GM21717 (cell line): ENCODE measurements around the gene AMBRA1.
A peak's percentile ranks its signal among the peaks of the same experiment; 100 is the strongest.
"Not testable (repeated sequence)": the region's sequence is repeated elsewhere in the genome, so short reads cannot be mapped to it uniquely, and the experiment has no call there.

ENCODE experiments used
- ATAC-seq: cut with Tn5 transposase; IDR thresholded peaks from one replicate; pipeline ENCODE4 v1.9.1; 2021; ENCODE audit warnings: mild to moderate bottlenecking, moderate library complexity; ENCODE audit not compliant: unreplicated experiment

Gene AMBRA1

DNA sequence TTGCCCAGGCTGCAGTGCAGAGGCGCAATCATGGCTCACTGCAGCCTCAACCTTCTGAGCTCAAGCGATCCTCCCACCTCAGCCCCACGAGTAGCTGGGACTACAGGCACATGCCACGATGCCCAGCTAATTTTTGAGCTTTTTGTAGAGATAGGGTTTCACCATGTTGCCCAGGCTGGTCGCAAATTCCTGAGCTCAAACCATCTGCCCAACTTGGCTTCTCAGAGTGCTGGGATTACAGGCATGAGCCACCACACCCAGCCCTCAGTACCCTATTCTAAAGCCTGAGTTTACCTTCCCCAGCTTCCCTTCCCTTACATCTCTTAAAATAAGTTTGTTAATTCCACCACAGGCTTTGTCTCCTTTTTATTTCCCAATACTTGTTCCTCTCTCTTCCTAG is 59.1 kb downstream of the AMBRA1 start:
- ATAC-seq: no peak

DNA sequence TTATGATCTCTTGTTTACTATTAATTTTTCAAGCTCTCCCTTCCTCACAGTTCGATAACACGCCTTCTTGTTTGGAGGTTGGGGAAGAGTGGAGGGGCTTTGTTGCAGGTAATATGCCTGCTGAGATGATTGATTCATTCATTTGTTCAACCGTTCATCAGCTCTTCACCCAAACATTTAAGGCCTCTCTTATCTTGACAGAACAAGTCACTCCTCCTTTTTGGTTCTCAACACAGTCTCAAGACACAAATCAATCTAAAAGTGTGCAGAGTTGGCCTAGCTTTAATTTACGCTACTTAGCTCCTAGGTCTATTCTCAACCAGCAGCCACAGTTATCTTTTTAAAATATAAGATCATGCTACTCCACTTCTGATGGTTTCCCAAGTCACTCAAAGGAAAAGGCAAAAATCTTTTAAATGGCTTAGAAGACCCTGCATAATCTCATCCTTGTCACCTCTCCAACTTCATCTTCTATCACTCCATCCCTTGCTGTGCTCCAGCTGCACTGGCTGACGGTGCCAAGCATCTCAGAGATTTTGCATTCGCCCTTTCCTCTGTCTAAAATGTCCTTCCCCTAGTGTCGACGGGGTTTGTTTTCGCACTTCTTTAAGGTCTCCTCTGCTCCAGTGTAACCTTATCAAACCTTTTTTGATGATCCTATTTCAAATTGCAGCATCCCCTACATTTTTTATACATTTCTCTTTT is 60.3 kb downstream of the AMBRA1 start:
- no peak for ATAC-seq

DNA sequence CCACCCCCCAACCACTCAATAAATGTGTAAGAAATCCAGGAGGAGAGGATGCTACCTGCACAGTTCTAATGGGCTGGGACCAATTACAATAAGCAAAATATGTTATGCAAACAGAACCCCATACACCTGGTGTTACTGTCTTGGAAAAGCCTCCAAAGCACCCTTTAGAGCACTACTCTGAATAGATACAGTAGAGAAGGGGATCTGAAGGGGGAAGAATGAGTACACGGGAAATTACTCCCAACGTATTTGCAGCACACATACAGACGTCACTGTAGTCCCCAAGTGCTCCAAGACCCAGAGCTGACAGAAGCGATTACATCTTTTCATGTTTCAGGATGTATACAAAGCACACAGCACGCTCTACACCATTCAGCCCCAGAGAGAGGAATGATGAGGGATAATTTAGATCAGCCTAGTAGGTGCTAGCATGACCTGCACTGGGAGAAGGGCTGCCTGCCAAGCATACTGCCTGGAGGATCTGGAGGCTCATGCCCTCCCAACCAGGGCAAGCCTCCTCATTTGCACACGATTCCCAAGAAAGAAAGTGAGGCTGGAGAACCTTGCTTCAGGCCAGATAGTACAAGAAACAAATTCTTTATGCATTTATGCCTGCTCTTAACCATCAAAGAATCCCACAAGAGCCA is 63.8 kb downstream of the AMBRA1 start:
- ATAC-seq: no peak

DNA sequence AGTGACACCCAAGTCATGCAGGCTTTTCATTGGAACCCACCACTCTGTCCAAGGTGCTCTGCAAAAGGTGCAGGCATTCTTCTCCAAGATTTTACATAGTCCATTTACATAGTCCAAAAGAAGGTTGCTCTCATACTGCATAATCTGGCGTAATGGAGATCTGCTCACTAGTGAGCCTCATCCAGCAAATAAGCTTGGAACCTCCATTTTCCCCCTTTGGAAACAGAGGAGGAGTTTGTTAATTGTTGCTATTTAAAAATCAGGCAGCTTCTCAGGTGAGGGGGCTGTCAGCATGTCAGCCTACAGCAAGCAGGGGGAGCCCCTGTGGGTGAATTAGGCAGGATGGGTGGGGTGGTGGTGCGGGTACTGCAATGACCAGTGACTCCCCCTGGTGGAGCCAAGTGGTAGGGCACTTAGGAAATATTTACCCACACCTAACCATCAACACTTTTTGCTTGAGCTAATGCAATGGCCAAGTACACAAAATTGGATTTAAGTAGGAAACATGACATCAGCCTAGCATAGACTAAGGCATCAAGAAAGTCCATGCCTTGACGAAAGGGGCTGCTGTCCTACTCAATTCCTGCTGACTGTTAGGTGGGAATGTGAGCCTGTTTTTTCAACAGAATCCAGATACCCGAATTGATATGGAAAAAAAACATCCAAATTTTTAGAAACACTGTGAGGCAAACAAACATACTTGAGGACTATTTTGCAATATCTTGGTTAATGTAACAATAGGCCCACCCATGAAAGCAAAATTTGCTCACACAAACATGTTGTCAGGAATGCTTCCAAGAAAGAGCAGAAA is 64.5 kb downstream of the AMBRA1 start:
- peak; percentile 49 for ATAC-seq

DNA sequence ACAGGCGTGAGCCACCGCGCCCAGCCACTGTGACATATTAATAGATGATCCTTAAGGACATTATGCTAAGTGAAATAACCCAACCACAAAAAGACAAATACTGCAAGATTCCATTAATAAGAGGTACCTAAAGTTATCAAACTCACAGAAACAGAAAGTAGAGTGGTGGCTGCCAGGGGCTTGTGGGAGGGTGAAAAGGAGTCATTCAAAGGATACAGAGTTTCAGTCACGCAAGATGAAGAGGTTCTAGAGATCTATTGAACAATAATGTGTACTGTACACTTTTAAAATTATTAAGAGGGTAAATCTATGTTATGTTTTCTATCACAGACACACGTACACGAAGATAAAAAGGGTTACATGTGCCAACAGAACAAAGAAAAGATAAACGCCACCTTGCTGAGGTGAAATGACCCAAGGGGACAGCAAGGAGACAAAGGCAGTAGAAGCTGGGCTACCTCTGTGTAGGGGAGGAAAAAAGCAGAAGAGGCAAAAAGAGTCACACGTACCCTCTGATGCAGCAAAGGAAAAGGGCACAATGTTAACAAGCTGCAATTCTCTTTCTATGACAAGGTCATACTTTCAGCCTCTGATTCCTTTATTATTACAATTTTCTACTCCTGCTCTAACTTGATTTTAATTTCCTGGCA is 65.3 kb downstream of the AMBRA1 start:
- no peak for ATAC-seq

DNA sequence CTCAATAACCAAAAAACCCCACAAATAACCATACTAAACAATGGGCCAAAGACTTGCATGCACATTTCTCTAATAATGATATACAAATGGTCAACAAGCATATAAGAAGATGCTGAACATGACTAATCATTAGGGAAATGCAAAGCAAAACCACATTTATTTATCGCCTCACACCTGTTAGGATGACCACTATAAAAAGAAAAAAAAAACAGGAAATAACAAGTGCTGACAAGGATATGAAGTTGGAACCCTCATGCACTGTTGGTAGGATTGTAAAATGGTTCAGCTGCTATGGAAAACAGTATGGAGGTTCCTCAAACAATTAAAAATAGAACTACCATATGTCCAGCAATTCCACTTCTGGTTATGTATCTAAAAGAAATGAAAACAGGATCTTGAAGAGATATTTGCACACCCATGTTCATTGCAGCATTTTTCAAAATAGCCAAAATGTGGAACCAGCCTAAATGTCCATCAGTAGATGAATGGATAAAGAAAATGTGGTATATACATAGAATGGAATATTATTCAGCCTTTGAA is 66.2 kb downstream of the AMBRA1 start:
- ATAC-seq: no peak

DNA sequence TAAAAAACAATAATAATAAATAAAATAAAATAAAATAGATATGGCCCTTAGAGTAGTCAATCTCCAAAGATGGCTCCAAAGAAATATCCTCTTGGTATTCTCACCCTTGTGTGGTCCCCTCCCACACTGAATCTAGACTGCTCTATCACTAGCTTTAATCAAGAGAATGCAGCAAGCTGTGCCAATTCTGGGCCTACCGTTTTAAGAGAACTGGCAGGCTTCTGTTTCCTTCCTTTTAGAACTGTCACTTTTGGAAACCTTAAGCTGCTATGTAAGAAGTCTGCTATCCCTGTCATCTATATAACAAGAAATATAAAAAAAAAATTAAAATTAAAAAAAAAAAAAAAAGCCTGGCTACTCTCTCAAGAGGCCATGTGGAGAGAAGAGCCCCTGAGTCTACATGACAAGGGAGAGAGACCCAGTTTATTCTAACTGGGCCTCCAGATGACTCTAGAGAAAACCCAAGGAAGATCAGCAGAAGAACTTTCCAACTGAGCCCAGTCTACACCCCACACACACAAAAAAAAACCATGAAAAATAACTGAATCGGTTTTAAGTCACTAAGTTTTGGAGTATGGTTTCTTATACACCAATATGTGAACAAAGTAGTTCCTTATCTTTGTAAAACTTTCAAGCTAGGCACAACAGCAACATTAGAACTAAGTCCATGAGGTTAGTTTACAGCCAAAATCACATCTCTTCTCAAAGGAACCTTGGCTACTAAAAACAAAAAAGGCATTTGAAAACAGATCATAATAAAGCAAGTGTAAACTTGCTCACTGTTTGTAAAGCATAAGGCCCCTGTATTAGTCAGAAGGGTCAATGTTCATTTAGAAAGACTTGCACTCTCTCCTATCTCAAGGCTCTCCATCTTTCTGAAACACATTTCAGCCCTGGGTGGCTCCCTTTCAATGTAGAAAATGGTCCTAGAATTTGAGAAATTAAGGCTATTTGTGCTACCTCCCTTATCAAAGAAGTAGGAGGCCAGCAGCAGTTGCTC is 67.3 kb downstream of the AMBRA1 start:
- no peak for ATAC-seq

DNA sequence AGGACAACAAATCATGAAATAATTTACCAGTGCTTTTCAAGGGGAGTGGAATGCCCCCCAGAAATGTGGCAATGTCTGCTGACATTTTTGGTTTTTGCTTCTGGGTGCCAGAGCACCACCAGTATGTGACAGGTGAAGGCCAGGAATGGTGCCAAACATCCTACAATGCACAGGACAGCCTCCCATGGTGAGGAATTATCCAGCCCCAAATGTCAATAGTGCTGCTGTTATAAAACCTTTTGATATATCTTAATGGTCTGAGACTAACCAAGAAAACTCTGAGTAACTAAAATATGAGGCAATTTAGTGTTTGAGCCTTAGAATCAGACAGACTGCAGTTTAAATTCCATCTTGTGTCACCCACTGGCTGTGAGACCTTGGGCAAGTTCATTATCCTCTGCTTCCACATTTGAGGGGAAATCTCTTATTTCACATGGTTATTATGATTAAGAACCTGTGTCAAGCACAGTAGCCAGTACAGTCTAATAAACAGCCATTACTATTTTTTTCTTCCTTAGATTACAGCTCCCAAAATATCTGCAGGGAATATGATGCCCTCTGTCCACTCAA is 69.5 kb downstream of the AMBRA1 start:
- ATAC-seq: no peak

DNA sequence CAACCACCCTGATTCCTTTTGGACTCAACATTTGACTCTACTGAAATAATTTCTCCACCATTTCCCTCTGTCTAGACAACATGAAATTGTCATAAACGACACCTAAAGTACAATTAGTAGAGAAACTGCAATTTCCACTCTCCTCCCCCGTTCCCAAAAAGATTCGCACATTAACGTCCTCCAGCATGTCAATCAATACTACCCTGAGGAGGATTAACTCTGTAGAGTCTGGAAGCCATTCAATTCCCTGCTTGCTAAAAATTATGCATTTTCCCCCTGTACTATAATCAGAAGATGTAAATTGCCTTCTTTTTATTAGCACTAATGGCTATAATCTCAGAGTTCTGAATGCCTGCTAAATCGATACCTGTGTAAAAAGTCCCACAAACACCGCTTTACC is 70.5 kb downstream of the AMBRA1 start:
- ATAC-seq: no peak

DNA sequence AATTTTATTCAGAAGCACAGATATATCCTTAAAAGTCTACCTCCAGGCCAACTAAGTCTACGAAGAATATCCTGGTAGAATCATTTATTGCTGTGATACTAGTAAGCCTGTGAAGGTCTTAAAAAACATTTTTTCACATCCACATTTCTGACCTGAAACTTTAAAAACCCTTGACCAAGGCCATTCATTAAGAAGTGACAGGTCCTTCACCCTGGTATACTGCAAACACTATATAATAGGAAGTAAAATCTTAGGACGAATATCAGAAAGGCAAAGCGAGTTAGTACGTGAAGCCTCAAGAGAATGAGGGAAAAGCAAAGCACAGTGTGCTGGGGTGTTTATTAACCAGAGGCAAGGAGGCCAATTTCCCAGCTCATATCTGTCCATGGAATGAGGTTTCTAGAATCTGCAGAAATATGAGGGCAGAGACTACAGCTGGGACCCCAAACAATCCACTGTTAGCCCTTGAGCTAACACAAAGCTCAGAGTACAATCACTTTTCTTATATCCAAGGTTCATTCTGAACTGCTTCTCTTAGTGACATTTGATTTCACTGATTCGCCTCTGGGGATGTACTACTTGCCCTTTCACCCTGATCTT is 71.0 kb downstream of the AMBRA1 start:
- ATAC-seq: no peak

DNA sequence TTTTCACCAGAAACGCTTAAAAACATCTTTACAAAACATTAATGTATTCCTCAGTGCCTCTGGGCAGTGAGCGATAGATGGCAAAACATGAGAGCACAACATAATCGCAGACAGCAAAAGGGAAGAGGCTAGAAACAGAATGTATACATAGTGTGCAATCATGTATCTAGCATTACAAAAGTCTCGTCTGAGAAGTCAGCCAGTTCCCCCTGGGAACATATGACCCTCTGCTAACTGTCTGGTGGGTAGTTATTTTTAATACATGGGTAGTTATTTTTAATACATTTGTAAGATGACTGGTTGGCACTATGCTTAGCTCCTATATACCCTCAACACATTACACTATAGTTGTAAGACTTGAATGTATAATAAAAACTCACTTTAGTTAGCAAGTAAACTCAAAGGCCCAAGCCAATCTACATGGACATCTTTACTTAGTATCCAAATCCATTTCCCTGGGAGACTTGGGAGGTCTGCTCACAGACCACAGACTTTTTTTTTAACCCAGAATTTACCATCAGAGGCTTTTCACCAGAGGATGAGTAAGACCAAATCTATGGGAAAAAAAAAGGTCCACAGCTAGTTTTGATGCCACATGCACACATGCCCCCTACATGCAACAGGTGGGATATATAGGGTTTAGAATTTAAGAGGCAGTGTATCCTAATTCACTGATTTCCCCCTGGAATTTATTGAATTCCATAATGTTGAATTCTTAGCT is 71.7 kb downstream of the AMBRA1 start:
- ATAC-seq: no peak

DNA sequence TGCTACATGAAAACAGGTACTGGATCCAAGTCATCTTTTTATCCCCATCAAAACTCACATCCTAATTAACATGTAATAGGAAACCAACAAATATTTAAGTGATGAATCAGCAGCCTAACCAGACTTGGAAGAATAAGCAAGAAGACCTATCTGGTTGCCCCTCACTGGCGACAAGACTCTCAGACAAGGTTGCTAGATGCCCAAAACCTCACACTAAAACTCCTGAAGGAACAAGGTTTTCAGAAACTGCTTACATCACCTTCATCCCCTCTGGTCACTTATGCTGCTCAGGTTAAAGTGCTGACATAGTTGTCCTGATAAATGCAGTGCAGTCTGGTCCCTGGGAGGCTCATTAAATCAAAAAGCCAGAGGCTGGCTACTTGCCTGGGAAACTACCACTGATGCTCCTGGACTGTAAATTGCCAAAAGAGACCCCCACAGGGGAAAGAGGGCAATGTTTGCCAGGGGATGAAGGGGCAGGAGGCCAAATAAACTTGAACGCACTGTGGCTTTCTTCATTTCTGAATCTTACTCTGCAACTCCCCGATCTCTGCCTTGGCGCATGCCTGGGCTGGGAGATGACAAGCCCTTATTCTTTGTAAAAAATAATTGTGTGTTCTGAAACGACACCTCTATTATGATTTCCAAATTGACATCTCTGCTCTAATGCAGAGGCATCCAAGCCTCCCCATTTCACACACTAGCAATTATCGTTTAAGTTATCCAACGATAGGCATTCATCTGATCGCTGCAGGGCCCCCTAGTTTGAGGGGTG is 72.7 kb downstream of the AMBRA1 start:
- no peak for ATAC-seq

DNA sequence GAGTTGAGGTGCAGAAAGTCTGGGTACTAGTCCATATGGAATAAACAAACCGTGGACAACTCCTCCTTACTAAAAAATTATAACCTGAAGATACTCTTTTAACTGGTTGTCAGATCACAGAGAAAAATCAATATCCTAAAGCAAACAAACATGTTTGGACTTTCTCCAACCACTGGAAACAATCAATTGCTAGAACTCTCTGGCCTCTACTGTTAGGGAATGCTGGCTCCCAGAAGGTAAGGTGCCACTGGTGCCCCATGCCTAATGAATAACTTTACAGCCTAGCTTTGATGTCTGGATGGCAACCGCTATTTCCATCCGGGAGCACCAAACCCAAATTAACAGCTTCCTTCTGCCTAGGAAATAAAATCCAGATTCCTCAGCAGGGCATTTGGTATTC is 74.5 kb downstream of the AMBRA1 start:
- no peak for ATAC-seq

DNA sequence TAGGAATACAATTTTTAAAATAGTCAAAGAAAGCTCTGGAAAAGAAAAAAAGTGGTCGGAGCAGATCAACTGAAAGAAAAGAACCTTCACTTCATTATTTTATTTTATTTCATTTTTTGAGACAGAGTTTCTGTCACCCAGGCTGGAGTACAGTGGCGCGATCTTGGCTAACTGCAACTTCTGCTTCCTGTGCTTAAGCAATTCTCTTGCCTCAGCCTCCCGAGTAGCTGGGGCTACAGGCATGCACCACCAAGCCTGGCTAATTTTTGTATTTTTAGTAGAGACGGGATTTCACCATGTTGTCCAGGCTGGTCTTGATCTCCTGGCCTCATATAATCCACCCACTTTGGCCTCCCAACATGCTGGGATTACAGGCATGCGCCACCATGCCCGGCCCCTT is 74.9 kb downstream of the AMBRA1 start:
- not testable (repeated sequence) for ATAC-seq

DNA sequence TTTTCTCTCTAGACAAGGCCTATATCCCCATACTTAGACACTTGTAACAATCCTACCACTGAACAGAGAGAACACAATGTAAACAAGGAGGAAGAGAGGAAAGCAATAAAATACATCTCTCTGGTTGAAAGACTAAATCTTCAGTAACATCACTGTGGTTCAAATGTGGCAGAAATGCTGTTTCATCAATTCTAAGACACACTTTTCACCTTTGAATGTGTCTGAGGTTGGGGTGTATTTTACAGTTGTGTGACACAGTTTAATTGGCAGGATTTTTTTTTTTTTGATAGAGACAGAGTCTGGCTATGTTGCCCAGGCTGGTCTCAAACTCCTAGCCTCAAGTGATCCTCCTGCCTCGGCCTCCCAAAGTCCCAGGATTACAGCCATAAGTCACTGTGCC is 79.5 kb downstream of the AMBRA1 start:
- ATAC-seq: no peak

DNA sequence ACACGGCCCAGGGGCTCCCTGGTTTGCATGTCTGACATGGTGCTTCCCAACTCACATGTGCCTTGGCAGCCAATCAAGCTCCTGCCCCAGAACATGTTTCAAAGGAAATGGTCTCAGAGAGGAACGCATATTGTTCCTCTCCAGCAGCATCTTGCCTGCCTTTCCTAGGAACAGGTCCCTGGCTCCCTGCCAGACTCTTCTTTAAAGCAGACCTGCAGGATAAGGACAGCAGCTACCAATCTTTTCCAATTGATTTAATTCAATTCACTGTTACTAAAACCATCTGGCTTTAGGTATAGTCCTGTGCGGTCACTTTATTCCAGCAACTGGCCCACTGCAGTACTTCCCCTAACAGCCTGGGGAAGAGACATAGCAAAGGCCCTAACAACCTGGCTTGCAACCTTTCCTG is 79.9 kb downstream of the AMBRA1 start:
- no peak for ATAC-seq

DNA sequence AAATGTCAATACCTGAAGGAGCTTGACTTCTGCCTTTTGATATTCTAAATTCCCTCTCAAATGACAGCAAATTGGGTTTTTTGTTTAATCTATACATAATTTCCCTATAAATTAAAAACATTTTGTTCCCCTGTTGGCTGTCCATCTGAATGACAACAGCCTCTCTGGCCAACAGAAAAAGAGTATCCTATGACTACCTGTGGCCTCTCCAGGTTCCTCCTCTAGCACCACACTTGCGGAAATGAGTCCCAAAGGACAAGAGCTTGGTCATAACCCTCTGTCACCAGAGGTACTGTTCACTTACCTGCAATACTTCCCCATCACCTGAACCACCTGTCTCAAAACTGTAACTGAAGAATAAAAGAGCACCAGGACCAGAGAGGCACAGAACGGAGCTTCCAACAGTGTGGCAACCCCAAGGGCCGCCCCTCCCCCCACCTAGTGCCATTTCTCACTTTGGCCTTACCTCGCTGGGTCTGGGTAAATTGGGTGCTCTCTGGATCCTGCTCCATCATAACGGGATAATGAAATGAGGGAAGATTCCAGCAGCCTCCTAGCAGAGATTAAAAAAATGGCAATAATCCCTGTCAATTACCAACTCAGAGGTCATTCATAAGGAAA is 81.5 kb downstream of the AMBRA1 start:
- ATAC-seq: no peak
